ENCODE results near the gene C12orf43.
"Not testable (repeated sequence)": the region's sequence is repeated elsewhere in the genome, so short reads cannot be mapped to it uniquely, and the experiment has no call there.

The C12orf43 gene

DNA sequence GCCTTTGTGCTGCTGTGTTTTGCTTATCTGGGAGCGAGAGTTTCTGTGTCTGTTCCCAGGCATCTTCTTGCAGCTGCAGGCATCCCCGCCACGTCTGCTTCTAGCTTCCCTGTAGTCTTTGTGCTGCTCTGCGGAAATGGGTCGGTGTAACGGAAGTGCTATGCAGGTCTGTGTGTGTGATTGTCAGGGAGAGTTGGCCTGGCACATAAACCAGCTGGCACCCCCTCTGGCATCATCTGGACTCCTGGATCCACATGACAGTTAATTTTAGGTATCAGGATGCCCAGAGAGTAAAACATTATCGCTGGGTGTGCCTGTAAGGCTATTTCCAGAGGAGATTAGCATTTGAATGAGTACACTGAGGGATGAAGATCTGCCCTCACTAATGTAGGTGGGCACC, 32.2 kb upstream of the C12orf43 start:
- H3K9ac ChIP-seq (ENCODE audit: low read length): no peak overlapping the region
- no peaks in the 10 kb centered on the region for H3K27me3 ChIP-seq (ENCODE audit: control insufficient read depth, insufficient read depth, low read length)
- H3K27ac ChIP-seq (ENCODE audit: low read depth, low read length): no peak overlapping the region
- no peaks in the 10 kb centered on the region for H3K4me1 ChIP-seq (ENCODE audit: control insufficient read depth, insufficient read depth, low read length)
- H3K4me3 ChIP-seq (ENCODE audit: low read length): no peak overlapping the region
- H3K36me3 ChIP-seq (ENCODE audit: control insufficient read depth, insufficient read depth, low read length): no peaks in the 10 kb centered on the region

DNA sequence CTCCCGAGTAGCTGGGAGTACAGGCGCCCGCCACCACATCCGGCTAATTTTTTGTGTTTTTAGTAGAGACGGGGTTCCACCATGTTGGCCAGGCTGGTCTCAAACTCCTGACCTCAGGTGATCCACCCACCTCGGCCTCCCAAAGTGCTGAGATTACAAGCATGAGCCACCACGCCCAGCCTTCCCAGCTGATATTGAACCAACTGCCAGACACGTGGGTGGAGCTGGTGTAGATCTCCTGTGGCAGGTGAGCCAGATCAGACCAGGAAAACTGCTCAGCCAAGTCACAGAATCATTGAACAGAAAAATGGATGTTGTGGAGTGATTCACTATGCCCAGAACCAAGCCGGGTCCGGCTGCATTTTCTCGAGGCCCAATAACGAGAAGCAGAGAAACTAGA, 31.1 kb upstream of the C12orf43 start:
- H3K27me3 ChIP-seq (ENCODE audit: control insufficient read depth, insufficient read depth, low read length); H3K4me1 ChIP-seq (ENCODE audit: control insufficient read depth, insufficient read depth, low read length); H3K27ac ChIP-seq (ENCODE audit: low read depth, low read length); H3K4me3 ChIP-seq (ENCODE audit: low read length); H3K36me3 ChIP-seq (ENCODE audit: control insufficient read depth, insufficient read depth, low read length); H3K9ac ChIP-seq (ENCODE audit: low read length): not testable (repeated sequence)

DNA sequence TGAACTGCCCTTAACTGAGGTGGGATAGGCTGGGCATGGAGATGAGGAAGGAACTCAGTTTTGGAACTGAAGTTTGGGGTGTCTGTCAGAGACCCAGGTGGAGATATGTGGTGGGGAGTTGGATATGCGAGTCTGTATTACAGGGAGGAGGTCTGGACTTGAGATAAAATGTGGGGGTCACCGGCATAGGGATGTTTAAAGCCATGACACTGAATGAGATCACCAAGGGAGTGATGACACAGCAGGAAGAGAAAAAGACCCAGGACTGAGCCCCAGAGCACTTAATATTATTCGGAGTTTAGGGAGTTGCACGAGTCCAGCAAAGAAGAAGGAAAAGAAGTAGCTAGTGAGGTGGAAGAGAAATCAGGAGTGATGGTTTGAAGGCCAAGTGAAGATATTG, 26.8 kb upstream of the C12orf43 start:
- Histone ChIP-seq H3K4me1 (ENCODE audit: control insufficient read depth, insufficient read depth, low read length) (no peaks in the 10 kb centered on the region), H3K9ac (ENCODE audit: low read length) (no peak overlapping the region), H3K4me3 (ENCODE audit: low read length) (no peak overlapping the region), H3K27ac (ENCODE audit: low read depth, low read length) (no peak overlapping the region), H3K27me3 (ENCODE audit: control insufficient read depth, insufficient read depth, low read length) (no peaks in the 10 kb centered on the region), H3K36me3 (ENCODE audit: control insufficient read depth, insufficient read depth, low read length) (no peaks in the 10 kb centered on the region)

DNA sequence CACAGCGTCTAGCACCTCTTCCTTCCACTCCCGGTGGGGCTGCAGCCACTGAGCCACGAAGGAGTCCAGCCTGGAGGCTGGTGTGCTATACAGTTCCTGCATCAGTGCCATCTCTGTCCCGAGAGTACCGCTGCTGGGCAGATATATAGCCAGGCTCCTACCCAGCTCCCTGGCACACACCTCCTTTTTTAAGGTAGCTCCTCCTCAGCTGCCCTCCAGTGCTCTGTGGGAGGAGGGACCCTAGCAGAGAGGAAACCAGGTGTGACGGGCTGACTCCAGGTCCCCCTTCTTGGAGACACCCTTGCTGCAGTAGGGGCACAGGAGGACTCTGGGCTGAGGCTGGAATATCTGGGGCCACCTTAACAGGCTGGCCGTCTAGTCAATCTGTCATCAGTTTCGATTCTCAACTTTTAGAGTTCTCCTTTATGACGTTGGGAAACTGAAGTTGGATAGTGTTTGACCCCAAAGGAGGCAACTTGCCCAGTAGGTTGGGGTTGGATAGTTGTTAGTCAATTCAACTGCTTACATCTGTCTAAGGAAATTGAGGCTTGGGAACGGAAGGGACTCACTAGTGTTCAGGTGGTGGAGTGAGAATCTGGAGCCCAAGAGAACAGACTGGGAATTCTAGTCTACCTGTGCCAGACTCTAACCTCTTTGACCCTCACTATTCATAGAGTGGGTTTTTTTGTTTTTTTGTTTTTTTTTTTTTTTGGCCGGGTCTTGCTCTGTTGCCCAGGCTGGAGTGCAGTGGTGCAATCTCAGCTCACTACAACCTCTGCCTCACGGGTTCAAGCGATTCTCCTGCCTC, 22.8 kb upstream of the C12orf43 start, which contains the start of gene OASL:
TSS of gene OASL (minus strand) at position 386 of the 808 bp plus-strand sequence. CDS start at position 111, 275 bp downstream.
- Histone ChIP-seq H3K27ac (ENCODE audit: low read depth, low read length) (no peak within 1 kb of the TSS), H3K36me3 (ENCODE audit: control insufficient read depth, insufficient read depth, low read length) (no peaks in the 10 kb centered on the region), H3K27me3 (ENCODE audit: control insufficient read depth, insufficient read depth, low read length) (no peaks in the 10 kb centered on the region), H3K9ac (ENCODE audit: low read length) (no peak within 1 kb of the TSS), H3K4me1 (ENCODE audit: control insufficient read depth, insufficient read depth, low read length) (no peaks in the 10 kb centered on the region), H3K4me3 (ENCODE audit: low read length) (peak within 1 kb of the TSS; percentile 72)

DNA sequence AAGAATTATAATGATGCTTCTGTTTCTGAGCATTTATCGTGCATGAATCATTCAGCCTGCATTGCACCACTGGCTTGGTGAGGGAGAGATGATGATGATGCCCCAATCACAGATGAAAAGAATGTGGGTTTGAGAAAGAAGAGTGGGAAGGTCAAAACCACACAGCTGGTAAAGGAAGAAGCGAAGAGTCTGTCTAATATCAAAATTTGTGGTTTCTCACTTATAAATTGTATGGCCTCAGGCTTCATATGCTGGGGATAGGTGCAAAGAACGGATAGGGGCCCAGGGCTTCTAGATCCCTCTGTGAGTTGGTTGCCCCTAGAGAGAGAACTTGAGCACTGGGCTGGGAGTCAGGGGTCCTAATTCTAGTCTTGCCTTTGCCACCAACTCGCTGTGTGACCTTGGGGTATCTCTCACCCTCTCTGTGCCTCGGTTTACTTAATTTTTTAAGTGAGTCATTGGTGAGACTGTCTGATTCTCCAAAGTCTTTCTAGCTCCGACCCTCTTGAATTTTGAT, 20.6 kb upstream of the C12orf43 start:
- no peak overlapping the region for H3K27ac ChIP-seq (ENCODE audit: low read depth, low read length)
- H3K4me3 ChIP-seq (ENCODE audit: low read length): no peak overlapping the region
- H3K36me3 ChIP-seq (ENCODE audit: control insufficient read depth, insufficient read depth, low read length): no peaks in the 10 kb centered on the region
- H3K9ac ChIP-seq (ENCODE audit: low read length): no peak overlapping the region
- no peaks in the 10 kb centered on the region for H3K27me3 ChIP-seq (ENCODE audit: control insufficient read depth, insufficient read depth, low read length)
- no peaks in the 10 kb centered on the region for H3K4me1 ChIP-seq (ENCODE audit: control insufficient read depth, insufficient read depth, low read length)

DNA sequence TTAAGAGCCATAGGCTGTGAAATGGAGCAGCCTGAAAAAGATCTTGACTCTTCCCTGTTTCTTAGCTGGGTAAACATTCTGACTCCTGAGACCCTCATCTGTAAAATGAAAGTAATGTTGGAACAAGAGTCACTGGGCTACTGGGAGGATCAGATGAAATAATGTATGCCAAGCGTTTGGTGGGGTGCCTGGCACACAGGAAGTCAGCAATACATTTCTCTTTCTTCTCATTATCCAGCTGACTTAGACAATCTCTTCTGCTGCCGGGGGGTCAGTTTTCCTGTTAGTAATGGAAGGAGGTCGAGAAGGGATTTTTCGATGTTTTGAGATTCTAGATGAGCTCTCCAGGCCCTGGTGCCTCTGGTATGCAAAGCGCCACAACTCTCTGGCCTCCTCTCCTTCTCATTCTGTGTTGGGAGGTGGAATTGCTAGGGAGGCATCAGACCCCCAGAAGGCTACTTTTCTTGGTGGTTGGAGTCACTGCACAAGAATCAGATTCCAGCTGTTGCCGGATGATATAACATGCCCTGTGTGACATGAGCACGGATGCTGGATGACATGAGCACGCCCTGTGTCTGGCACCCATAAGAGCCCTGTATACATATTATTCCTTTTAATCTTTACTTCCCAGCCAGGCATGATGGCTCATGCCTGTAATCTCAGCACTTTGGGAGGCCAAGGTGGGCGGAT, 18.5 kb upstream of the C12orf43 start:
- H3K9ac ChIP-seq (ENCODE audit: low read length): no peak overlapping the region
- no peaks in the 10 kb centered on the region for H3K36me3 ChIP-seq (ENCODE audit: control insufficient read depth, insufficient read depth, low read length)
- no peaks in the 10 kb centered on the region for H3K27me3 ChIP-seq (ENCODE audit: control insufficient read depth, insufficient read depth, low read length)
- no peak overlapping the region for H3K4me3 ChIP-seq (ENCODE audit: low read length)
- no peak overlapping the region for H3K27ac ChIP-seq (ENCODE audit: low read depth, low read length)
- no peaks in the 10 kb centered on the region for H3K4me1 ChIP-seq (ENCODE audit: control insufficient read depth, insufficient read depth, low read length)

DNA sequence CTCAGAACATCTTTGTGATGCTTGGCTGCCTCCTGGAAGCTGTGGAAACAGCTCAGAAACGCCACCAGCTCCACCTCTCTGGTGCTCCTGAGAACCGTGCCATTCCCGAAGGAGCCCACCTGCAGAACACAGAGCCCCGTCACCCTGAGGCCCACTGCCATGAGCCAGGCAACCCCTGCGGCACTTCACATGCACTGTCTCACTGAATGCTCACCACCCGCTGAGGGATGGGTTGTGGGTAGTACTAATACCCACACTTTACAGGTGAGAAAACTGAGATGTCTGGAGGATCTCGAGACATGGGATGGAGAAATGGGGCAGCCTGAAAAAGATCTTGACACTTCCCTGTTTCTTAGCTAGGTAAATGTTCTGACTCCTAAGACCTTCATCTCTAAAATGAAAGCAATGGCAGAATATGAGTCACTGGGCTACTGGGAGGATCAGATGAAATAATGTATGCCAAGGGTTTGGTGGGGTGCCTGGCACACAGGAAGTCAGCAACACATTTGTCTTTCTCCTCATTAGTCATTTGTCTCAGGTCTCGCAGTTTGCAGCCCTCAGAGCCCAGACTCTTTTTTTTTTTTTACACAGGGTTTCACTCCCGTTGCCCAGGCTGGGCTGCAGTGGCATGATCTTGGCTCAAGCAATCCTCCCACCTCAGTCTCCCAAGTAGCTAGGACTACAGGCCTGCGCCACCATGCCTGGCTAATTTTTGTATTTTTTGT, 17.5 kb upstream of the C12orf43 start:
- Histone ChIP-seq H3K36me3 (ENCODE audit: control insufficient read depth, insufficient read depth, low read length) (no peaks in the 10 kb centered on the region), H3K27ac (ENCODE audit: low read depth, low read length) (no peak overlapping the region), H3K27me3 (ENCODE audit: control insufficient read depth, insufficient read depth, low read length) (no peaks in the 10 kb centered on the region), H3K9ac (ENCODE audit: low read length) (no peak overlapping the region), H3K4me3 (ENCODE audit: low read length) (no peak overlapping the region), H3K4me1 (ENCODE audit: control insufficient read depth, insufficient read depth, low read length) (no peaks in the 10 kb centered on the region)

DNA sequence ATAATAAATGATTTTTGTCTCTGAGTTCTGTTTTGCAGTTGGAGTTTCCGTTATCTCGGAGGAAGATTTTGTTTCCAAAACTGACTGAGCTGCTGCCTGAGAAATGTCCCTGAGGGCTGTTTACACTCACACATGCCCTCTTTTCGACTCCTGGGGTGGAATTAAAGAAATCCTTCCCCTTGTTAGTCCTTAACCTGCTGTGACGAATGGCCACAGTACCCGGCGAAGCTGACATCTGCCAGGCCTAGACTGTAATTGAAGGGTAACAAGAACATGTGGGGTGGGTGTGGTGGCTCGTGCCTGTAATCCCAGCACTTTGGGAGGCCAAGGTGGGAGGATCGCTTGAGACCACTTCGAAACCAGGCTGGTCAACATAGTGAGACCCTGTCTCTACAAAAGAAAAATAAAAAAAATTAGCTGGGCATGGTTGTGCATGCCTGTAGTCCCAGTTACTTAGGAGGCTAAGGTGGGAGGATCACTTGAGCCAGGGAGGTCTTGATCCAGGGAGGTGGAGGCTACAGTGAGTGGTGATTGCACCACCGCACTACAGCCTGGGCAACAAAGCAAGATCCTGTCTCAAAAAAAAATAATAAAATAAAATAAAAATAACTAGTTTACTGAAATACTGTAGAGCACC, 14.4 kb upstream of the C12orf43 start:
- Histone ChIP-seq H3K9ac (ENCODE audit: low read length) (no peak overlapping the region), H3K27me3 (ENCODE audit: control insufficient read depth, insufficient read depth, low read length) (no peaks in the 10 kb centered on the region), H3K4me1 (ENCODE audit: control insufficient read depth, insufficient read depth, low read length) (no peaks in the 10 kb centered on the region), H3K4me3 (ENCODE audit: low read length) (no peak overlapping the region), H3K36me3 (ENCODE audit: control insufficient read depth, insufficient read depth, low read length) (no peaks in the 10 kb centered on the region), H3K27ac (ENCODE audit: low read depth, low read length) (no peak overlapping the region)

DNA sequence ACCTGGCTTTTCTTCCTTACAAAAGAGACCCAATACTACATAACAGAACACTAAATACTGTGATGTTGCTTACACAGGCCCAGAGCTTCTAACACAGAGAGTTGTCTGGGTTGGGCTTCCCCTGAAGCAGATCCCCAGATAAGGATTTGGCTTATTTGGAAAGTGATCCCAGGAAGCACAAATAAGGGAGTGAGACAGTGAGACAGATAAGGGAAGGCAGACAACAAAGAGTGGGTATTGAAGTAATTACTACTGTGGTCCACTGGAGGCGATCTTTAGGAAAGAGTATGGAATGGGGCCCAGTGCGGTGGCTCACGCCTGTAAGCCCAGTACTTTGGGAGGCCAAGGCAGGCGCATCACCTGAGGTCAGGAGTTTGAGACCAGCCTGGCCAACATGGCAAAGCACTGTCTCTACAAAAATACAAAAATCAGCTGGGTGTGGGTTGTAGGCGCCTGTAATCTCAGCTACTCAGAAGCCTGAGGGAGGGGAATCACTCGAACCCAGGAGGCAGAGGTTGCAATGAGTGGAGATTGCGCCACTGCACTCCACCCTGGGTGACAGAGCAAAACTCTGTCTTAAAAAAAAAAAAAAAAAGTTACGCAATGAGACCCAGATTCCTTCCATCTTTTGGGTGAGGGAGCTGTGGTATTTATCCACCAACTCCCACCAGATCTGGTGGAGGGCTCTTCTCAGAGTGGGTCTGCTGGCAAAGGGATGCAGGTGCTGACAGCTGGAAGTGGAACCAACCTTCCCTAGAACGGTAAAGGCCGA, 10.2 kb upstream of the C12orf43 start:
- Histone ChIP-seq H3K27ac (ENCODE audit: low read depth, low read length) (no peak overlapping the region), H3K9ac (ENCODE audit: low read length) (no peak overlapping the region), H3K27me3 (ENCODE audit: control insufficient read depth, insufficient read depth, low read length) (no peaks in the 10 kb centered on the region), H3K4me1 (ENCODE audit: control insufficient read depth, insufficient read depth, low read length) (no peaks in the 10 kb centered on the region), H3K4me3 (ENCODE audit: low read length) (no peak overlapping the region), H3K36me3 (ENCODE audit: control insufficient read depth, insufficient read depth, low read length) (no peaks in the 10 kb centered on the region)

DNA sequence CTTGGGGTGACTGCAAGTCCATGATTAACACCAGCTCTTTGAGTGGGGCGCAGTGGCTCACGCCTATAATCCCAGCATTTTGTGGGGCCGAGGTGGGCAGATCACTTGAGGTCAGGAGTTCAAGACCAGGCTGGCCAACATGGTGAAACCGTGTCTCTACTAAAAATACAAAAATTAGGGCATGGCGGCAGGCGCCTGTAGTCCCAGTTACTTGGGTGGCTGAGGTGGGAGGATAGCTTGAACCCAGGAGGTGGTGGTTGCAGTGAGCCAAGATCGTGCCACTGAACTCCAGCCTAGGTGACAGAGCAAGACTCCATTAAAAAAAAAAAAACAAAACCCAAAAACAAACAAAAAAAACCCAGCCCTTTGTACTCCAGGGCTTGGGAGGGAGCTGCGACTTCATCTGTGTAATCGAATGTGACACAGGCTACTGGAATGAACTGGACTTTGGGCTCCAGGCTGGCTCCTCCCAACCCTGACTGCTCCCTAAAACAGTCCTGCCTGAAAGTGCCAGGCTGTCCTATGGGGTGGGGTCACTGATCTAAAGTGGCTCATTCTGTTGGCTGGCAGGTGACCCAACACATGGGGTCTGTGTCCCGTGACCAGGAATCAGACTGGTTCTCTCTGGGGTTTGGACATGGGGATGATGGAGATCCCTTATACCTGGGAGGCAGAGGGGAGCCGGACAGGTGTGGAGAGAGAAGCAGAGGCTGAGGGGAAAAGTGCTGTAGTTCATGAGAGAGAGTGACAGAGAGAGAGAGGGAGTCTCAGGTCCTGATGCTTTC, 9.3 kb upstream of the C12orf43 start:
- Histone ChIP-seq H3K27me3 (ENCODE audit: control insufficient read depth, insufficient read depth, low read length) (no peaks in the 10 kb centered on the region), H3K9ac (ENCODE audit: low read length) (no peak overlapping the region), H3K36me3 (ENCODE audit: control insufficient read depth, insufficient read depth, low read length) (no peaks in the 10 kb centered on the region), H3K27ac (ENCODE audit: low read depth, low read length) (no peak overlapping the region), H3K4me3 (ENCODE audit: low read length) (no peak overlapping the region), H3K4me1 (ENCODE audit: control insufficient read depth, insufficient read depth, low read length) (no peaks in the 10 kb centered on the region)

DNA sequence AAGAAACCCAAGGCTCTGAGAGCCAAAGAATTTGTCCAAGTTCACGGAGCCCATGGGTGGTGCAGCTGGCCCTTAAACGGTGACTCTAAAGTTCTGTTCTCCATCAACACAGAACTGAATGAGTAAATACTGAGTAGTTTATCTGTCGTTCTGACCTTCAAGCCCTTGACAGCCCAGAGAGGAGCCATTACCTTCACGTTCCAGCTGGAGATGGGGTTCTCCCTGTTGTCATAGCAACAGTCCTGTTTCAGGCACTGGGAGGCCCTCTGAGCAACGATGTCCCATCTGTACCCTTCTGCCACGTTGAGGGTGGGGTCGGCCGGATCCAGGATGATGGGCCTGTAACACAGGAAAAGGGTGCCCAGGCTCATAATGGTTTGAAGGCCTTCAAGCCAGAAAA, 7.5 kb upstream of the C12orf43 start:
- H3K9ac ChIP-seq (ENCODE audit: low read length): no peak overlapping the region
- no peak overlapping the region for H3K27ac ChIP-seq (ENCODE audit: low read depth, low read length)
- H3K4me1 ChIP-seq (ENCODE audit: control insufficient read depth, insufficient read depth, low read length): no peaks in the 10 kb centered on the region
- no peak overlapping the region for H3K4me3 ChIP-seq (ENCODE audit: low read length)
- no peaks in the 10 kb centered on the region for H3K36me3 ChIP-seq (ENCODE audit: control insufficient read depth, insufficient read depth, low read length)
- no peaks in the 10 kb centered on the region for H3K27me3 ChIP-seq (ENCODE audit: control insufficient read depth, insufficient read depth, low read length)
